ENCODE data around the gene ADAM19. TPM values are rescaled to one million over a fixed set of nuclear protein-coding genes. Genes with fewer than 3 reads are reported as not detected.

The ADAM19 gene
- polyA plus RNA-seq, 1 donor from 2014 or later: 9.9 TPM

- H3K9ac ChIP-seq (ENCODE audit: low read length): no peak overlapping the region
- no peaks in the 10 kb centered on the region for H3K36me3 ChIP-seq (ENCODE audit: insufficient read depth, low read length)
- H3K9me3 ChIP-seq (ENCODE audit: low read length): no peaks in the 10 kb centered on the region
- no peaks in the 10 kb centered on the region for H3K27me3 ChIP-seq (ENCODE audit: insufficient read depth, low read depth, low read length)
- H3F3A ChIP-seq (ENCODE audit: insufficient read depth, low read length, poor library complexity, severe bottlenecking): no peaks in the 10 kb centered on the region
- no peaks in the 10 kb centered on the region for H3K79me2 ChIP-seq (replicated peaks; ENCODE audit: insufficient read depth, low read length)
- H4K20me1 ChIP-seq (ENCODE audit: insufficient read depth): no peaks in the 10 kb centered on the region
- no peak overlapping the region for H2AFZ ChIP-seq (ENCODE audit: low read depth, low read length)
- no peaks in the 10 kb centered on the region for H3K9me2 ChIP-seq (ENCODE audit: insufficient read depth, low read length)
- H3K4me2 ChIP-seq (ENCODE audit: low read length): no peak overlapping the region
- TF ChIP-seq SMC3 (conservative IDR thresholded peaks at IDR 0.05; ENCODE audit: poor library complexity) (no peak), TAF1 (IDR thresholded peaks at IDR 0.05; ENCODE audit: low read depth) (no peak), RAD21 (conservative IDR thresholded peaks at IDR 0.05) (no peak), REST (IDR thresholded peaks at IDR 0.05; ENCODE audit: borderline replicate concordance) (no peak), MXI1 (conservative IDR thresholded peaks at IDR 0.05; ENCODE audit: poor library complexity, severe bottlenecking) (no peak), EZH2 (IDR thresholded peaks at IDR 0.05; ENCODE audit: borderline replicate concordance, insufficient read depth, low read length, poor library complexity, severe bottlenecking) (no peak), POLR2AphosphoS5 (IDR thresholded peaks at IDR 0.05) (no peak), CTCF (IDR thresholded peaks at IDR 0.05; ENCODE audit: poor library complexity, severe bottlenecking) (no peak), EP300 (conservative IDR thresholded peaks at IDR 0.05; ENCODE audit: poor library complexity, severe bottlenecking) (no peak)
- no peak overlapping the region for H3K4me3 ChIP-seq (ENCODE audit: low read length)
- H3K27ac ChIP-seq (ENCODE audit: low read length): no peak overlapping the region
Measured at GRCh38 chr5:157590478-157590877, 14.9 kb upstream of the ADAM19 start.

GRCh38 chr5:157584628-157585027 is 9.1 kb upstream of the ADAM19 start:
- Histone ChIP-seq H3K4me2 (ENCODE audit: low read length) (no peak overlapping the region), H3K9ac (ENCODE audit: low read length) (no peak overlapping the region), H2AFZ (ENCODE audit: low read depth, low read length) (no peak overlapping the region), H3K27ac (ENCODE audit: low read length) (no peak overlapping the region), H3K4me3 (ENCODE audit: low read length) (no peak overlapping the region), H3K27me3 (ENCODE audit: insufficient read depth, low read depth, low read length) (no peaks in the 10 kb centered on the region), H3F3A (ENCODE audit: insufficient read depth, low read length, poor library complexity, severe bottlenecking) (no peaks in the 10 kb centered on the region), H3K79me2 (replicated peaks; ENCODE audit: insufficient read depth, low read length) (no peaks in the 10 kb centered on the region), H4K20me1 (ENCODE audit: insufficient read depth) (no peaks in the 10 kb centered on the region), H3K9me3 (ENCODE audit: low read length) (no peaks in the 10 kb centered on the region), H3K36me3 (ENCODE audit: insufficient read depth, low read length) (no peaks in the 10 kb centered on the region), H3K9me2 (ENCODE audit: insufficient read depth, low read length) (no peaks in the 10 kb centered on the region)
- TF ChIP-seq SMC3 (conservative IDR thresholded peaks at IDR 0.05; ENCODE audit: poor library complexity) (no peak), EP300 (conservative IDR thresholded peaks at IDR 0.05; ENCODE audit: poor library complexity, severe bottlenecking) (no peak), TAF1 (IDR thresholded peaks at IDR 0.05; ENCODE audit: low read depth) (no peak), RAD21 (conservative IDR thresholded peaks at IDR 0.05) (no peak), EZH2 (IDR thresholded peaks at IDR 0.05; ENCODE audit: borderline replicate concordance, insufficient read depth, low read length, poor library complexity, severe bottlenecking) (no peak), REST (IDR thresholded peaks at IDR 0.05; ENCODE audit: borderline replicate concordance) (no peak), POLR2AphosphoS5 (IDR thresholded peaks at IDR 0.05) (no peak), CTCF (IDR thresholded peaks at IDR 0.05; ENCODE audit: poor library complexity, severe bottlenecking) (no peak), MXI1 (conservative IDR thresholded peaks at IDR 0.05; ENCODE audit: poor library complexity, severe bottlenecking) (no peak)
